ENCODE measurements around the gene MAP6D1. TPM values are rescaled to one million over a fixed set of nuclear protein-coding genes. Genes with fewer than 3 reads are reported as not detected.
"Not testable (repeated sequence)": the region's sequence is repeated elsewhere in the genome, so short reads cannot be mapped to it uniquely, and the experiment has no call there.

Gene MAP6D1
- total RNA-seq, 1 donor from 2014 or later, result 1.9 TPM

DNA sequence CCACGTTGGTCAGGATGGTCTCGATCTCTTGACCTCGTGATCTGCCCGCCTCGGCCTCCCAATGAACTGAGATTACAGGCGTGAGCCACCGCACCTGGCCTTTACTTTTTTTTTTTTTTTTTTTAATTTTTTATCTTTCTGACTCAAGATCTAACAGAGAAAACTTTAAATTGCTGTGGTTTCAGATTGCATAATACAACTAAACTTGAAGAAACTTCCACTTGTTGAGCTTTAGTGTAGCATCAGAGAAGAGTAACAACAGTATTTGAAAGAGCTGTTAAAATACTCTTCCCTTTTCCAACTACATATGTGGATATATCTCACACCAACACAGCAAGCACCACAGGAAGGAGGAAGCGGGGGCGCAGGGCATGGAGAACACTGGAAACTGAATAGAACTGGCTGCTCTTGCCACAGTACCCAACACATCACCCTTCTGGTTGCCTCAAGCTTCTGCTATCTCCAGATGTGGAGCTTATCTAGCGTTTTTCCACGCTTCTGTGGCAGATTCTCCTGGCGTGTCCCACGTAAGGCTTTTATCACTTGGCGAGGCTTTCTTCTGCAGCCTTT is 45.4 kb downstream of the MAP6D1 start:
- CTCF ChIA-PET, result interaction anchor here (0.8 kb wide), 1 partner anchor 13 kb away, joined by 3 read pairs; no protein-coding TSS in a partner anchor
- TF ChIP-seq, protein P1, sequence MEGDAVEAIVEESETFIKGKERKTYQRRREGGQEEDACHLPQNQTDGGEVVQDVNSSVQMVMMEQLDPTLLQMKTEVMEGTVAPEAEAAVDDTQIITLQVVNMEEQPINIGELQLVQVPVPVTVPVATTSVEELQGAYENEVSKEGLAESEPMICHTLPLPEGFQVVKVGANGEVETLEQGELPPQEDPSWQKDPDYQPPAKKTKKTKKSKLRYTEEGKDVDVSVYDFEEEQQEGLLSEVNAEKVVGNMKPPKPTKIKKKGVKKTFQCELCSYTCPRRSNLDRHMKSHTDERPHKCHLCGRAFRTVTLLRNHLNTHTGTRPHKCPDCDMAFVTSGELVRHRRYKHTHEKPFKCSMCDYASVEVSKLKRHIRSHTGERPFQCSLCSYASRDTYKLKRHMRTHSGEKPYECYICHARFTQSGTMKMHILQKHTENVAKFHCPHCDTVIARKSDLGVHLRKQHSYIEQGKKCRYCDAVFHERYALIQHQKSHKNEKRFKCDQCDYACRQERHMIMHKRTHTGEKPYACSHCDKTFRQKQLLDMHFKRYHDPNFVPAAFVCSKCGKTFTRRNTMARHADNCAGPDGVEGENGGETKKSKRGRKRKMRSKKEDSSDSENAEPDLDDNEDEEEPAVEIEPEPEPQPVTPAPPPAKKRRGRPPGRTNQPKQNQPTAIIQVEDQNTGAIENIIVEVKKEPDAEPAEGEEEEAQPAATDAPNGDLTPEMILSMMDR (IDR thresholded peaks at IDR 0.05), result no peak
- H3K9me3 Mint-ChIP-seq, result no peaks in the 10 kb centered on the region
- H3K27me3 Mint-ChIP-seq, result no peaks in the 10 kb centered on the region
- DNase-seq (no peak), ATAC-seq (ENCODE audit: low read depth) (no peak)
- intact Hi-C loops (cut with micrococcal nuclease), result no loop called here
- H3K4me1 Mint-ChIP-seq, result peaks cover 11% of the 10 kb centered on the region
- H3K4me3 Mint-ChIP-seq, result no peak overlapping the region
- POLR2A ChIA-PET, result no interaction called here
- no peak overlapping the region for H3K27ac Mint-ChIP-seq
- H3K36me3 Mint-ChIP-seq (ENCODE audit: low read depth), result peaks cover 86% of the 10 kb centered on the region

DNA sequence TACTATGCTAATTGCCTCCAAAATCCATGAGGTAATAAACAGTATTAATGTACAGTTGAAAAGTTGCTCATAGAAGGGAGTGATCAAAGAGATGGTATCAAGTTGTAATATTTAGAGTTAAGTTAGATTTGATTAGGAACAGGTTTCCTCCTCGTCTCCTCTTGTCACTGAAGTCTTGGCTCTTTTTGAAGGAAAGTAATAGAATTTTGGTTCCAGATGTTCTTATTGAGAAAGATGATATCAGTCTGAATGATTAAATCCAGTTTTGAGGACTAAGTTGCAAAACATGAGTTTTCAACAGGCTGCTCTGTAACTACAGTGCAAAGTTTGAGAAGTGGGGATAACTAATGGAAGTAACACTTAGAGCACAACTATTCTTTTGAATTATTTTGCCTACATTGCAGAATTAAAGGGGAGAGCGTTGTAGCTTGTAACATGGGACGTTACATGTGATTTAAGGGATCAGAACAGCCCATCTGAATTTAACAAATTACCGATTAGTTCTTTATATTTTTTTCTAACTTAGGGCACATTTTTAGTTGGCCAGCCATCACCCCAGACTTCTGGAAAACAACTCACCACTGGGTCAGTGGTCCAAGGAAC is 48.3 kb downstream of the MAP6D1 start:
- TF ChIP-seq, protein P1 (IDR thresholded peaks at IDR 0.05), result no peak
- Mint-ChIP-seq H3K27me3 (no peaks in the 10 kb centered on the region), H3K36me3 (ENCODE audit: low read depth) (peaks cover 84% of the 10 kb centered on the region), H3K27ac (no peak overlapping the region), H3K4me3 (no peak overlapping the region), H3K9me3 (no peaks in the 10 kb centered on the region), H3K4me1 (no peaks in the 10 kb centered on the region)
- DNase-seq, result no peak
- ChIA-PET POLR2A (no interaction called here), CTCF (no interaction called here)
- no peak for ATAC-seq (ENCODE audit: low read depth)
- intact Hi-C loops (cut with micrococcal nuclease), result no loop called here

DNA sequence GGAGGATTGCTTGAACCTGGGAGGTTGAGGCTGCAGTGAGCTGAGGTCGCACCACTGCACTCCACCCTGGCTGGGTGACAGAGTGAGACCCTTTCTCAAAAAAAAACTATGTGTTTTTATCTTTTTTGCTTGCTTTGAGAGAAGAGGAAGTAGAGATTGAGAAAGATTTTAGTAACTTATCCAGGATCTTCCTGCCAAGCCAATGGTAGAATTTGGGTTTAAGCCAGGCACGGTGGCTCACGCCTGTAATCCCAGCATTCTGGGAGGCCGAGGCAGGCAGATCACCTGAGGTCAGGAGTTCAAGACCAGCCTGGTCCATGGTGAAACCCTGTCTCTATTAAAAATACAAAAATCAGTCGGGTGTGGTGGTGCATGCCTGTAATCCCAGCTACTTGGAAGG is 48.9 kb downstream of the MAP6D1 start:
- H3K4me3 Mint-ChIP-seq; POLR2A ChIA-PET; H3K27ac Mint-ChIP-seq; H3K9me3 Mint-ChIP-seq; DNase-seq; intact Hi-C loops (cut with micrococcal nuclease); ATAC-seq (ENCODE audit: low read depth); H3K27me3 Mint-ChIP-seq; H3K4me1 Mint-ChIP-seq: not testable (repeated sequence)
- H3K36me3 Mint-ChIP-seq (ENCODE audit: low read depth), result peaks cover 81% of the 10 kb centered on the region
- CTCF ChIA-PET, result interaction anchor here (1.4 kb wide), 1 partner anchor 9 kb away, joined by 3 read pairs; no protein-coding TSS in a partner anchor

DNA sequence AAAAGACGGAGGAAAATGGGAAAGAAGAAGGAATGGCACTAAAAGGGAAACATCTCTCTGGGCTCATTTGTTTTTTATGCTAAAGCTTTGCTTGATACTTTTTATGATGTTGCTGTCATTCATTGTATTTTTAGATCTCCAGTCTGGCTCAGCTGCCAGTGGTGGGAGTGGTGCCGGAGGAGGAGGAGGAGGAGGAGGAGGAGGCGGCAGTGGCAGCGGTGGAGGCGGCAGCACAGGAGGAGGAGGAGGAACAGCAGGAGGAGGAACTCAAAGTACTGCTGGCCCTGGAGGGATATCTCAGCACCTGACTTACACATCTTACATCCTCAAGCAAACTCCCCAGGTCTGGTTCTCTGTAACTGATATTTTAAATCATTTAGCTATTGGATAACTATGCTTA is 49.6 kb downstream of the MAP6D1 start:
- peaks cover 76% of the 10 kb centered on the region for H3K36me3 Mint-ChIP-seq (ENCODE audit: low read depth)
- H3K4me1 Mint-ChIP-seq, result no peaks in the 10 kb centered on the region
- H3K4me3 Mint-ChIP-seq, result no peak overlapping the region
- H3K27ac Mint-ChIP-seq, result no peak overlapping the region
- DNase-seq, result no peak
- CTCF ChIA-PET, result interaction anchor here (1.4 kb wide), 1 partner anchor 9 kb away, joined by 3 read pairs; no protein-coding TSS in a partner anchor
- POLR2A ChIA-PET, result no interaction called here
- no peaks in the 10 kb centered on the region for H3K27me3 Mint-ChIP-seq
- TF ChIP-seq, protein P1 (IDR thresholded peaks at IDR 0.05), result no peak
- no peak for ATAC-seq (ENCODE audit: low read depth)
- intact Hi-C loops (cut with micrococcal nuclease), result no loop called here
- H3K9me3 Mint-ChIP-seq, result no peaks in the 10 kb centered on the region

DNA sequence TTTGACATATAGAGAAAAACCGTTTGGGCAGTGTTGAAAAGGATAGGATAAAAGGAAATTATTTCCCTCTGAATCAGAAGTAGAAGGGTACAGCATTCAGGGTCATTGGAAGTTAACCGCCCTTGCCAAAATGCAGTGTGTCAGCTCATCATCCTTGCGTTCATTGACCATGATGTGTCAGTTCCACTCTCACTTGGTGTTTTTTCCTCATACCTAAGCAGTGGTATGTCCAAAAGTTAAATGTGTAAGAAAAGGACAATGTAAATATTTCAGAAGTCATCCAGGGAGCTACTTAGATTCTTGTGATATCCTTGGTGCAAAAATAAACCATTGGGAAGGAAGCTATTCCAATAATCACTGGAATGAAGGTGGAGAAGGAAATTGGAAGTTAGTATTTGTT is 50.7 kb downstream of the MAP6D1 start:
- TF ChIP-seq, protein P1 (IDR thresholded peaks at IDR 0.05), result no peak
- no peaks in the 10 kb centered on the region for H3K27me3 Mint-ChIP-seq
- H3K36me3 Mint-ChIP-seq (ENCODE audit: low read depth), result peaks cover 70% of the 10 kb centered on the region
- intact Hi-C loops (cut with micrococcal nuclease), result no loop called here
- H3K27ac Mint-ChIP-seq, result no peak overlapping the region
- H3K9me3 Mint-ChIP-seq, result no peaks in the 10 kb centered on the region
- ChIA-PET POLR2A (no interaction called here), CTCF (no interaction called here)
- no peaks in the 10 kb centered on the region for H3K4me1 Mint-ChIP-seq
- no peak overlapping the region for H3K4me3 Mint-ChIP-seq
- ATAC-seq (ENCODE audit: low read depth), result no peak
- no peak for DNase-seq

All from activated B cell treated with CpG ODN at 0.5 μM for 24 hours (primary cell).